GM20431 (cell line): ENCODE measurements around the gene MALRD1.

Experiments used
- in situ Hi-C: fragments of 300-500 bp; cut with MseI, MboI; formaldehyde crosslinking; loops from one replicate; pipeline ENCODE4 v1.15.0; 2020; ENCODE audit warnings: low sequenced_read_pairs; ENCODE audit not compliant: unreplicated experiment

Gene MALRD1

DNA sequence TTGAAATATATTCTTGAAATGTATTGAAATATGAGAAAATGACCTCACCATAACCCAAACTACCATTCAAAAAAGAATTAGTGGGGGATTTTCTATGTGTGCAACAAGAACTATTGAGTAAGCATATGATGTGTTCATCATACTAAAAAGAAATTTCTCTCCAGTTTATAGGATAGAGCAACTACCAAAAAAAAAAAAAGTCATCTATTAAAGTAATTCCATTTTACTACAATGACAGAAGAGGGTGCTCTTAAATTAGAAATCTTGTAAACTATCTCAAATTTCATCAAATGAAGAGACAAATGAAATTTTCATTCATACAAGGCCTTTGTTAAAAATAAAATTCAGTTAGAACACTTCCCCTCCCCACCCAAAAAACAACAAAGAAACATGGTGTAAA lies 572.2 kb downstream of the MALRD1 start:
- in situ Hi-C loops = no loop called here

DNA sequence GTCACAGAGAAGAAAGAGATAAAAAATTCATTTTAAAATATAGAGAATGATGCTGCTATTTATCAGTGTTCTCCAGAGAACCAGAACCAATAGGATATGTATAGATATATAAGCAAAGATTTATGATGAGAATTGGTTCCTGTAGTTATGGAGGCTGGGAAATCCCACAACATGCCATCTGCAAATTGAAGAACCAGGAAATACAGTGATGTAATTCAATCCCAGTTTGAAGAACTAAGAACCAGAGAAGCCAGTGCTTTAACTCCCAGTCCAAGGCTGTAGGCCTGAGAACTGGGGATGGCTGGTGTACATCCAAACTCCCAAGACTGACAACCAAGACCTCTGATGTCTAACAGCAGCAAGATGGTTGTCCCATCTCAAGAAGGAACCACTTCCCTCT lies 574.7 kb downstream of the MALRD1 start:
- in situ Hi-C loops = no loop called here

DNA sequence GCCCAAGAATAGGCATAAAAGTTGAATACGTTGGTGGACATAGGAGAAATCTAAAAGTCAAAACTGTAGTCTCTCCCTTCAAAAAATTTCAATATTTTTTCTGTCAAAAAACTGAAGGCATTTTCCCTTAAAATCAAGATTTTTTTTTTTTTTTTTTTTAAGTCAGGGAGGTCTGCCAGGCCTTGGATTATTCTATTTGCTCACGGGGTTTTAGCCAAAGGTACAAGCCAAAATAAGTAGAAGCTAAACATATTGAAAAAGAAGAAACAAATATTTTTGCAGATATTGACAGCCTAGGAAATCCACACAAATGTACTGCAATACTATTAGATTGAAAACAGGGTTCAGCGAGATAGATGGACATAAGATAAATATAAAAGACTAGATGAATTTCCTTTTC lies 577.6 kb downstream of the MALRD1 start:
- in situ Hi-C loops = no loop called here

GRCh38 chr10:19628767-19629560 lies 580.4 kb downstream of the MALRD1 start:
- in situ Hi-C loops = no loop called here

GRCh38 chr10:19629567-19629966 lies 581.0 kb downstream of the MALRD1 start:
- in situ Hi-C loops = no loop called here

GRCh38 chr10:19634163-19634562 lies 585.6 kb downstream of the MALRD1 start:
- in situ Hi-C loops = no loop called here

GRCh38 chr10:19638182-19638895 lies 589.7 kb downstream of the MALRD1 start:
- in situ Hi-C loops = no loop called here

DNA sequence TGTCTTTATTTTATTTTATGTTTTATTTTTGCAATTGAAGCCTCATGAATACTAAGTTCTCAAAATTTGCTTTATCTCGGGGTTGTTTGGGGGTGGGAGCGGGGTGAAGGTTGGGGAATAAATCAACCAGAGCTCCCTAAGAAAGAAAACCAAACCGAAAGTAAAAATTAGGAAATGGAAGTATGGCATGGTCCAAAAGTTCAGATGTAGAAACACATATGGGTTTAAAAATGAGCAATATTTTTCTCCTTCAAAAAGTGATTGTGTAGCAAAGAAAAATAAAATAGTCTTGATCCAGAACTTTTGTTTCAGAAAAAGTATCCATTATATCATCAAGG lies 590.3 kb downstream of the MALRD1 start:
- in situ Hi-C loops = no loop called here

- in situ Hi-C loops = no loop called here
Measured at GRCh38 chr10:19640566-19641263, 592.1 kb downstream of the MALRD1 start.

GRCh38 chr10:19651549-19651948 lies 602.9 kb downstream of the MALRD1 start:
- in situ Hi-C loops = no loop called here

GRCh38 chr10:19652750-19653149 lies 604.1 kb downstream of the MALRD1 start:
- in situ Hi-C loops = no loop called here

DNA sequence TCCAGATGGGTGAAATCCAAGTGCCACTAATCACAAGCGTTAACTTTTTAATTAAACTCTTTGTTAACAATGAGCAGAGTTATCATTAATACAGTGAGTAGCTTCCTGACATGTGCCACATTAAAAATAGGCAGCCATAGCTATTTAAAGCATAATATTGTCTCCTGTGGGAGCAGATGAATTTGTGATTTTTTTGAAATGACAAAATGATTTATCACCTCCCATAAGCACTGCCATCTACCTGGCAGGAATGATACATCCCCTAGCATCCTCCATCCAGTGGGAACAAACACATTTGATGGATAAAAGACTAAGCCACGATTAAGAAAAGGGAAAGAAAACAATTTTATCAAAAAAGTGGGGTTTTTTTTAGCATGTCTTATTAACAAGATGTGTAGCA lies 605.3 kb downstream of the MALRD1 start:
- in situ Hi-C loops = no loop called here

DNA sequence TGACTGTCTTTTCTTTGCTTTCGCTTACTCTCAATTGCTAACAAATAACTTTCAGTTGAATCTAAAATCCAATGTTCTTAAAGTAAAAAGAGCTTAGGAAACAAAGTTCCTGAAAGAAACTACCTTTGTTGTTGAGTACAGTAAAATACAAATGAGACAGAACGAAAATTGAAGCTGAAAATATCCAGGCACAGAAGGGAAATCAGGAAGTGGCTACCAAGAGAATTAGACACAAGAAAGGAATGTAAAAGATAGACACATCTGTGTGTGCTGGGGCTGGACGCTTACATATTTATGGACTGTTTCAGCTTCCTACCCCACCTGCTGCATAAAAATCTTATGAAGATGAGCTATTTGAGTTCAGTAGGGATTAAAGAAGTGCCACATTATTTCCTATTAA lies 606.0 kb downstream of the MALRD1 start:
- in situ Hi-C loops = no loop called here

DNA sequence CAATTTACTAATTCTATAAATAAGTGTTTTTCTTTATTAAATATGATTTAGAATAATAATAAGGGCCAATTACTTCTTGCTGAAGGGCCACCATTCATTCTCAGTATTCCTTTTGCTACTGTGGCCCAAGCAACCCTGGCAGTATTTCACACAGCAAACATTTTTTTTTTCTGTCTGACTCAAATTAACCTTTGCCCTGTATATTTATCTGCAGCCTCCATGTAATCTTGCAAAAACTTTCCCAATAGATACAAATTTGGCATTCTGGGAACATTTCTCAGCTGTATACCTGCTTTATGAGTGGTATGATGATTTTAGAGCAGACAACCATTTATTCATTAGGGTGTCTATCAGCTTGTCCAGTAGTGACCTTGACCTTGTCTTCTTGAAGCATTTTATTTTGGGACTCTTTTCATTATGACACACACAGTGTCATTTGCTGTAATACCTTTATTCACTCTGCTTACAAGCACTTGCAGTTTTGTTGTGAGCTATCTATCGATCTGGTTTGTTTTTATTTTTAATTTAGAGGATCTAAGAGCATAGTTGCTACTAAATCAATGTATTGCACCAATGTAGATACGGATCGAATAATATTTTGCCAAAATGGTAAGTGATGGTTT lies 607.9 kb downstream of the MALRD1 start:
- in situ Hi-C loops = no loop called here

DNA sequence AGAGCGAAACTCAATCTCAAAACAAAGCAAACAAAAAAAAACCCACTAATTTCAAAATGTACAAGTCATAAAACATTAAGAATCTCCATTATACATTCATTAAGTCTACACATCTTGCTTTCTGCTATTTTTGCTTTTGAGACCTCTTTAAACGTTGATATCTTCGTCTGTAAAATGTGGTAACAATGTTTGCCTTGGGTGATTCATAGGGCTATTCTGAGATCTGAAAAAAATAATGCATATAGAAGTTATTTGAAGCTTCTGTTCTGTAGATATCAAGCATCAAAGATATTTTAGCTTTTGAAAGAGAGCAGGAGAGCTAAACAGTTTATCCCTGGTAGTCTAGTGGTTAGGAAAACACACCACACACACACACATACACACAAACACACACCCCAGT lies 609.5 kb downstream of the MALRD1 start:
- in situ Hi-C loops = no loop called here

DNA sequence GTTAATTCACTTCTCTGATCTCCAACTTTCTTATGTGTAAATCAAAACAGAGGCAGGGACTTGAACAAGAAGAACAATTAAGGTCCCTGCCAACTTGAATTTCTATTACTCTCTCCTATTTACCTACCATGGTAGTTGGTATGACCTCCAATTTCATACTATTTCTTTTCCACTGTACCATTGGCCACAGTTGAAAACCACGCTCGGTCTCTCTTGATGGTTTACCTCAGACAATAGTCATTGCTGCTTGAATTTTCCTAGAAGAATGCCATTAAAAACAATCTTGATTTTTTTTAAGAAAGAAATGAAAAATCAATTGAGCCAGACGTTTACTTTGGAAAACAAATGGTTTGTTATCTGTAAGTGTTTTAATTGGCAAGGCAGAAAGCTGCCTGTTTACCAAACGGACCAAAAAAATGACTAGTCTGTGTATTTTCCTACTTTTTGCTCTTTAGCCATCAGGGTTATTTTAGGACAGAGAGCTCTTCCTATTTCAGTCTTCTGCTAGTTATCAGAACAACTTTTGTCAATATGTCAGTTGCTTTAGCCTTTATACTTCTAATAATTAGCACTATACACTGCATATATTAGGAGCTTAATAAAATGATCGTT lies 610.1 kb downstream of the MALRD1 start:
- in situ Hi-C loops = no loop called here

GRCh38 chr10:19659920-19660655 lies 611.5 kb downstream of the MALRD1 start:
- in situ Hi-C loops = no loop called here

GRCh38 chr10:19663344-19663743 lies 614.7 kb downstream of the MALRD1 start:
- in situ Hi-C loops = no loop called here

GRCh38 chr10:19668116-19668515 lies 619.5 kb downstream of the MALRD1 start:
- in situ Hi-C loops = no loop called here

- in situ Hi-C loops = no loop called here
Measured at GRCh38 chr10:19676063-19676462, 627.5 kb downstream of the MALRD1 start.
